K562 (cell line): ENCODE data around the gene LTO1.

Source experiments
- MEF2A ChIP-seq: IDR thresholded peaks from 2 replicates; pipeline ENCODE4 v1.6.1; 2011; ENCODE audit warnings: low read depth, mild to moderate bottlenecking, low read length, moderate library complexity; ENCODE audit not compliant: control insufficient read depth
- MEF2D ChIP-seq: conservative IDR thresholded peaks from 2 replicates; pipeline ENCODE4 v1.6.1; 2016; ENCODE audit warnings: low read depth, missing genetic modification characterization, missing compliant biosample characterization

- TF ChIP-seq MEF2A: no peak
- TF ChIP-seq MEF2D (tag): no peak
These were observed 32.0 kb upstream of the LTO1 start for GRCh38 chr11:69707176-69707575.
